Lower leg skin (tissue), 4 donors: ENCODE data around the gene TAF15. TPM values are rescaled to one million over a fixed set of nuclear protein-coding genes. Genes with fewer than 3 reads are reported as not detected.

Experiments
- DNase-seq, 2 donors: peaks; one replicate each; pipeline ENCODE4 v3.0.0-alpha.2; 2019; ENCODE audit warnings: low spot score in 2 of 2
- H3K4me3 ChIP-seq: fragments of 200-600 bp; sonication (generic); 2 replicates; pipeline ENCODE4 v1.5.1; 2017; ENCODE audit warnings: mild to moderate bottlenecking, low read depth; ENCODE audit not compliant: poor library complexity, severe bottlenecking
- POLR2A ChIP-seq, 2 donors: fragments of 450-650 bp; IDR thresholded peaks; one replicate each; pipeline ENCODE4 v1.6.1; 2016 to 2017; ENCODE audit warnings: antibody characterized with exemption in 2 of 2, mild to moderate bottlenecking in 1 of 2, moderate library complexity in 1 of 2
- WGBS, 2 donors: methylation state at CpG; one replicate each; pipeline ENCODE4 v1.1.5; 2018; 5-methylcytosine and 5-hydroxymethylcytosine counted together
- intact Hi-C: fragments of 100-400 bp; cut with DNase I; formaldehyde crosslinking; loops from one replicate; pipeline ENCODE4 v1.15.0; 2023; ENCODE audit warnings: low total_unique reads
- total RNA-seq, 4 donors: library from RNA; depleted of rRNA; stranded (reverse); fragments of >200 nt; gene quantifications; one replicate each; pipeline ENCODE4 v1.1.0, GENCODE V29; 2016
- TF ChIP-seq, protein P1 (sequence below), 3 donors: fragments of 450-650 bp; IDR thresholded peaks; one replicate each; pipeline ENCODE4 v1.5.1; 2016; ENCODE audit warnings: antibody characterized with exemption in 3 of 3, mild to moderate bottlenecking in 3 of 3, moderate library complexity in 2 of 3

Gene TAF15
- total RNA-seq, 4 donors from 2014 or later = 39.0 to 79.0 (median 60.0) TPM

DNA sequence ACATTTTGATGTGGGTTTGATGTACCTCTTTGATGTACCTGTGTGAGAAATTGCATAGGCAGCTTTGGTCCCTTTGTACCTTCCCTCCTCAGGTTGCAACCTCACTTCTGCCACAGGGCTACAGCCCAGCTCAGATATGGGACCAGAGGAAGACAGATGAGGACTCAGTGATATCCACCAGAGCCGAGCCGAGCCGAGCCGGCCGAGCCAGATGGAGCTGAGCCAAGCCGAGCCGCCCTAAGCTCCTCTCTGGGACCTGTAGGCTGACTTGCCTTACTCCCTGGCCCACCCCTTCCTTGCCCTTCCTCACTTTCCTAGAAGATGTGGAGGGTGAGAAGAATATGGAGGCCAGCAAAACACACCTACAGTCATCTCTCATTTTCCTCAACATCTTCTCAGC, 55.6 kb downstream of the TAF15 start:
- TF ChIP-seq, protein P1, sequence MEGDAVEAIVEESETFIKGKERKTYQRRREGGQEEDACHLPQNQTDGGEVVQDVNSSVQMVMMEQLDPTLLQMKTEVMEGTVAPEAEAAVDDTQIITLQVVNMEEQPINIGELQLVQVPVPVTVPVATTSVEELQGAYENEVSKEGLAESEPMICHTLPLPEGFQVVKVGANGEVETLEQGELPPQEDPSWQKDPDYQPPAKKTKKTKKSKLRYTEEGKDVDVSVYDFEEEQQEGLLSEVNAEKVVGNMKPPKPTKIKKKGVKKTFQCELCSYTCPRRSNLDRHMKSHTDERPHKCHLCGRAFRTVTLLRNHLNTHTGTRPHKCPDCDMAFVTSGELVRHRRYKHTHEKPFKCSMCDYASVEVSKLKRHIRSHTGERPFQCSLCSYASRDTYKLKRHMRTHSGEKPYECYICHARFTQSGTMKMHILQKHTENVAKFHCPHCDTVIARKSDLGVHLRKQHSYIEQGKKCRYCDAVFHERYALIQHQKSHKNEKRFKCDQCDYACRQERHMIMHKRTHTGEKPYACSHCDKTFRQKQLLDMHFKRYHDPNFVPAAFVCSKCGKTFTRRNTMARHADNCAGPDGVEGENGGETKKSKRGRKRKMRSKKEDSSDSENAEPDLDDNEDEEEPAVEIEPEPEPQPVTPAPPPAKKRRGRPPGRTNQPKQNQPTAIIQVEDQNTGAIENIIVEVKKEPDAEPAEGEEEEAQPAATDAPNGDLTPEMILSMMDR (IDR thresholded peaks at IDR 0.05) = no peak
- TF ChIP-seq POLR2A (IDR thresholded peaks at IDR 0.05) = no peak
- intact Hi-C loops = no loop called here
- no peak for DNase-seq
- 84 to 94% methylated on average over 7 of the region's 7 CpGs for WGBS, 2 donors
- no peak overlapping the region for H3K4me3 ChIP-seq

DNA sequence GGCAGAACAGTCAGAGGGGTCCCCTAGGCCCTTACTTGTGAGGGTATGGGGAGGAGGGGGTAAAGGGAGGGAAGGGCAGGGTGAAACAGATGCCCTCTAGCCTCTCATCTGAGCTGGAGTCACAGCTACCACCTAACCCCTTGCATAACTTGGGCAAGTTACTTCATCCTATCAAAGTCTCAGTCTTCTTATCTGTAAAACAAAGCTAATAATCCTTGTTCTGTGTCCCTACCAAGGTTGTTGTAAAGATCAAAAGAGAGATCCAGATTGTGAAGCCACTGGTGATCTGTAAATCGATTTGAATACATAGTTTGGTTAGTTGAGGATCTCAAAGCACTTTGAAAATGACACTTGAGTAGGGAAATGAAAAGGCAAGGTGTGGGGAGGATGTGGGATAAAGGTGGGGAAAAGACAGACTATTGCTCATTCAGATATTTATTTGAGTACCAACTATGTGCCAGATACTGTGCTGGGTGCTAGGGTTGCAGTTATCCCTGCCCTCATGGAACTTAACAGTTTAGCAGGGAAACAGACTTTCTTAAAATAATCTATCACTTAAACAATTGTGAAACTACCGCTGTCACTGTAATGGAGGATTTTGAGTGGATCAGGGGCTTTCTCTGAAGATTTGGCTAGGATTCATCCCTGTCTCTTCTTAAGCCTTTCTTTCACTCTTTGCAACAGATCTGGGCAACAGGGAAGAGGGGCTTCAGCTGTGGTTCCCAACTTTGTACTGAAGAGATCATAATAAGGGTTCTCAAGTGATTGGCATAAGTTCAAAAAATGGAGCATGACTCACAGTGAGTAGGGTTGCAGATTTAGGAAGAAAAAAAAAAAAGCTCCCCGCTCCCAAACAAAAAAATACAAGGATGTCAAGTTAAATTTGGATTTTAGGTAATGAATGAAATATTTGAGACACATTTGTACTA, 56.4 kb downstream of the TAF15 start:
- WGBS, 2 donors = 75 to 77% methylated on average over 3 of the region's 3 CpGs
- no peak for TF ChIP-seq POLR2A (IDR thresholded peaks at IDR 0.05)
- TF ChIP-seq, protein P1 (IDR thresholded peaks at IDR 0.05) = no peak
- no peak overlapping the region for H3K4me3 ChIP-seq
- DNase-seq = no peak
- intact Hi-C loops = no loop called here

DNA sequence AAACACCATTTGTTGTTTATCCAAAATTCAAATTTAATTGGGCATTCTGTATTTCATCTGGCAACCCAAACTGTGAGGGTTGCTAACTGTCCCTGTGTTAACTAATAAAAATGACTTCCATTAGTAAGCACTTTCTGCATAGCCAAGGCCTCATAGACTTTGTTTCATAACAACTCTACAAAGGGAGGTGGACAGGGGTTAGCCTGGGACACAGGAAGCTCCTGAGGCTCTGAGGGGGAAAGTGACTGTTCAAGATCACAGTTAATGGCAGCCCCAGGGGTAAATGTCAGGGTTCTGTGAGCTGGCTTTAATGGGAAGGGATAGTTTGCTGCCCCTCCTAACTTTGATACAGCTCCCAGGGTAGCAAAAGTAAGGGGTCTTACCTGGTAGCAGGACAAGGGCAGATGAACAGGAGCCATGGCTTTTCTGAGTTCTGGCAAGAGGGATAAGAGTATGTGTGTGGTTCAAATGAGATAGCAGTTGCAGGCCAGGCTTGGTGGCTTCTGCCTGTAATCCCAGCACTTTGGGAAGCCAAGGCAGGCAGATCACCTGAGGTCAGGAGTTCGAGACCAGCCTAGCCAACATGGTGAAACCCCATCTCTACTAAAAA, 57.2 kb downstream of the TAF15 start:
- 92 to 100% methylated on average over 1 of the region's 1 CpG for WGBS, 2 donors
- intact Hi-C loops = no loop called here
- H3K4me3 ChIP-seq = no peak overlapping the region
- TF ChIP-seq, protein P1 (IDR thresholded peaks at IDR 0.05) = no peak
- no peak for DNase-seq

DNA sequence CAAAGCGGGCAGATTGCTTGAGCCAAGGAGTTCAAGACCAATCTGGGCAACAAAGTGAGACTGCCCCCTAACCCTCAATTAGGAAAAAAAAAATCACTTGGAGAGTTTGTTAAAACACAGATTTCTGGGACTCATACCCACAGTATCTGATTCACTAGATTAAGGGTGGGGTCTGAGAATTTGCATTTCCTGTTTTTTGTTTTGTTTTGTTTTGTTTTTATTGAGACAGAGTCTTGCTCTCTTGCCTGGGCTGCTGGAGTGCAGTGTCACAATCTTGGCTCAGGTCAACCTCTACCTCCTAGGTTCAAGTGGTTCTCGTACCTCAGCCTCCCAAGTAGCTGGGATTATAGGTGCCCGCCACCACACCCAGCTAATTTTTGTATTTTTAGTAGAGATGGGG, 58.3 kb downstream of the TAF15 start:
- DNase-seq = no peak
- H3K4me3 ChIP-seq = no peak overlapping the region
- intact Hi-C loops = no loop called here
- WGBS, 2 donors = 98 to 100% methylated on average over 3 of the region's 3 CpGs
- TF ChIP-seq POLR2A (IDR thresholded peaks at IDR 0.05) = no peak
- TF ChIP-seq, protein P1 (IDR thresholded peaks at IDR 0.05) = no peak

DNA sequence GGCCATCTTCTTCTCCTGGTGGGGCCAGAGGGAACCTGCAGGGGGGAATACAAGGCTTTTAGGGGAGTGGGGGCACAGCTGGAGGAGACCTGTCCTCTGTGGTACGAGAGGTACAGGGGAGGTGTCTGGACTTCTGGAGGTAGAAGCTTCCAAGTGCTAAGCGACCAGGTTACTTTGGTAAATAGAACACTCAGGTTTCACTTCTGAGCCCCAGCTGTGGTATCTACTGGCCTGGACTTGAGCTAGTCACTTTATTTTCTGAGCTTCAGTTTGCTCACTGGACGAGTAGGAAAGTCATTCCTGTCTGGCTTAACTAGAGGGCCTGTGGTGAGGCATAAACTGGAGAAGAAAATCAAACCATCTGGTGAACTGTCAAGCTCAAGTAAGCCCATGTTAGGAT, 59.5 kb downstream of the TAF15 start, which contains the start of gene HEATR9:
Gene HEATR9 (minus strand): TSS at position 155 of the 400 bp plus-strand sequence. CDS start 149 bp downstream, at position 6.
- intact Hi-C loops = no loop called here
- 83 to 89% methylated on average over 3 of the region's 3 CpGs for WGBS, 2 donors
- H3K4me3 ChIP-seq = no peak within 1 kb of the TSS
- DNase-seq = no peak
- TF ChIP-seq, protein P1 (IDR thresholded peaks at IDR 0.05) = no peak
- TF ChIP-seq POLR2A (IDR thresholded peaks at IDR 0.05) = no peak
